Stimulated activated CD8-positive, alpha-beta memory T cell treated with anti-CD3 and anti-CD28 coated beads, Interleukin-15, amount 100 ng/mL, for 48 hours (primary cell): ENCODE results near the gene SSTR5.
"Not testable (repeated sequence)": the region's sequence is repeated elsewhere in the genome, so short reads cannot be mapped to it uniquely, and the experiment has no call there.

Source experiments
- DNase-seq, 2 donors: peaks; one replicate each; pipeline ENCODE4 v3.0.0-alpha.2; 2020; ENCODE audit warnings: low read depth in 2 of 2

Gene SSTR5

GRCh38 chr16:1072526-1073261 lies at the start of gene SSTR5:
SSTR5 (plus strand) TSS chr16:1072747; CDS start chr16:1078869, 6,122 bp downstream.
- no peak for DNase-seq

DNA sequence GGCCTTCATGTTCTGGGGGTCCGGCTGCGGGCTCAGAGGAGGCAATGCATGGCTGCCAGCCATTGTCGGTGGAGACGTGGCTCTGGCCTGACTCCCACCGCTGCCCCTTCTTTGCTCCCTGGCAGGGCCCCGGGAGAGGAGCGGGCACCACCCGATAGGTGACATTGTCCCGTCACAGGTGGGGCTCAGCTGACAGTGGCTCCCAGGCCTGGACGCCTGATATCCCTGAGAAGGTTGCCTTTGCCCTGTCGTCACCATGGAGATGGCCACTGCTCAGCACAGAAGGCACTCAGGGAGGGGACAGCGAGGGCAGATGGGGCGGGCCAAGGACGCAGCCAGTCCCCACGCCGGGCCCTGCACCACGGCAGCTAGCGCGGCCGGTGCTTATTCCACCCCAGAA lies 48.4 kb upstream of the SSTR5 start:
- no peak for DNase-seq

DNA sequence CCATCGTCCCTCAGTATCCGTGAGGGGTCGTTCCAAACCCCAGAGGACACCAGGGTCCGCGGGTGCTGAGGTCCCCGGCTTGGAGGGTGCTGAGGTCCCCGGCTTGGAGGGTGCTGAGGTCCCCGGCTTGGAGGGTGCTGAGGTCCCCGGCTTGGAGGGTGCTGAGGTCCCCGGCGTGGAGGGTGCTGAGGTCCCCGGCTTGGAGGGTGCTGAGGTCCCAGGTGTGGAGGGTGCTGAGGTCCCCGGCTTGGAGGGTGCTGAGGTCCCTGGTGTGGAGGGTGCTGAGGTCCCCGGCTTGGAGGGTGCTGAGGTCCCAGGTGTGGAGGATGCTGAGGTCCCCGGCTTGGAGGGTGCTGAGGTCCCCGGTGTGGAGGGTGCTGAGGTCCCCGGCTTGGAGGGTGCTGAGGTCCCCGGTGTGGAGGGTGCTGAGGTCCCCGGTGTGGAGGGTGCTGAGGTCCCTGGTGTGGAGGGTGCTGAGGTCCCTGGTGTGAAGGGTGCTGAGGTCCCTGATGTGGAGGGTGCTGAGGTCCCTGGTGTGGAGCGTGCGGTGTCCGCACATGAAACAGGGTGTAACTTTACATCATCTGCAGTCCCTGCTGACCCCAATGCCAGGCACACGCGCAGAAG lies 47.3 kb upstream of the SSTR5 start:
- DNase-seq, result not testable (repeated sequence)

- DNase-seq, result no peak
These were observed 46.3 kb upstream of the SSTR5 start for GRCh38 chr16:1026057-1026783.

DNA sequence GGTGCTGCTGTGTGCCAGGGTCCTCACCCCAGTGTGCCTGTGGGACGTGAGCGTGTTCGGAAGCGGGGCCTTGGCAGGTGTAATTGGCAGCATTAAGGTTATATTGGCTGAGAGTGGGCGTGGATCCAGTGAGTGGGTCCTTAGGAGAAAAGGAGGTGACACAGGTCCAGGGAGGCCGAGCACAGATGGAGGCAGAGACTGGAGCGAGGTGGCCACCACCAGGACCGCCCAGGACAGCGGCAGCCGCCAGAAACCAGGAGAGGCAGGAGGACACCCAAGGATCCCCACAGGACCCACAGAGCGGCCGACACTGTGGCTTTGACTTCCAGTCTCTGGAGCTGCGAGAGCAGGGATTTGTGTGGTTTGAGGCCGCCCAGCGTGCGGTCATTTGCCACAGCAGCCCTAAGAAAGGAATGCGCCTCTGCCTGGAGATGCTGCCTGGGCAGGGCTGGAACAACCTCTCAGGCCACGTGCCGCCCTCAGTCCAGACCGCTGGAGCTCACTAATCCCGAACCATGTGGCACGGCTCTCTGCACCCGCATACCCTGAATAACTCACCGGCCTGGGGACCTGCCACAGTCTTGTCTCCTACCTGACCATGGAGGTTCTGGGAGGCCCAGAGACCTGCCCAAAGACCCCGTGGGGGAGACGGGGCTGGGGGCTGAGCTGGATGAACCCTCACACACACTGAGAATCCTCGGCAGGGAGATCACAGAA lies 45.6 kb upstream of the SSTR5 start:
- no peak for DNase-seq

GRCh38 chr16:1027501-1027815 lies 45.1 kb upstream of the SSTR5 start:
- DNase-seq, result no peak

GRCh38 chr16:1028056-1028455 lies 44.5 kb upstream of the SSTR5 start:
- DNase-seq, result no peak

GRCh38 chr16:1028524-1029258 lies 43.9 kb upstream of the SSTR5 start:
- DNase-seq, result no peak

GRCh38 chr16:1029259-1029545 lies 43.3 kb upstream of the SSTR5 start:
- DNase-seq, result no peak

DNA sequence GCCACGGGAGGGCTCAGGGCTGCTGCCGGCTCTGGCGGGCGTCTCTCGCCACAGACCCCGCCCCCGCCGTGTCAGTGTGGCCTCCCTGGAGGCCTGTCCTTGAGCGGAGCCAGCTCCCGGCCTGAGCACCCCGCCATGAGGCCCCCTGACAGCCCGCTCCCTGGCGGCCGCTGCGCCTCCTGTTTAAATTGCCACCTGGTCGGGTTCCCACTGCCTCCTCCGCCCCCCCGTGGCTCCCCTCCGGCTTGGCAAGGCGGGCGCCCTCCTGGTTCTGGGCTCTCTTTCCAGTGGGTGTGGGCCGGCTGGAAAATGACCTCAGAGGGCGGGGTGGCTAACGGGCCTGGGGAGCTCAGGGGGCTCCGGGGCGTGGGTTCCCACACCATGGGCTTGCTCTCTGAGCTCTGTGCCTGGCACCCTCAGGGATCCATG lies 42.1 kb upstream of the SSTR5 start:
- DNase-seq, result no peak

- no peak for DNase-seq
These were observed 40.9 kb upstream of the SSTR5 start for GRCh38 chr16:1031666-1032065.

DNA sequence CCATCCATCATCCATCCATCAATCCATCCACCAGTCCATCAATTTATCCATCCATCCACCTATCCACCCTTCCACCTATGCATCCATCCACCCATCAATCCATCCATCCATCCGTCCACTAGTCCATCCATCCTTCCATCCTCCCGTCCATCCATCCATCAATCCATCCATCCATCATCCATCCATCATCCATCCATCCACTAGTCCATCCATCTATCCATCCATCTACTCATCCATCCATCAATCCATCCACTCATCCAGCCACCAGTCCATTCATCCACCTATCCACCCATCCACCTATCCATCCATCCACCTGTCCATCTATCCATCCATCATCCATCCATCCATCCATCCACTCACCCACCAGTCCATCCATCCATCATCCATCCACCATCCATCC lies 39.9 kb upstream of the SSTR5 start:
- DNase-seq, result no peak

- DNase-seq, result no peak
These were observed 39.3 kb upstream of the SSTR5 start for GRCh38 chr16:1033128-1033679.

DNA sequence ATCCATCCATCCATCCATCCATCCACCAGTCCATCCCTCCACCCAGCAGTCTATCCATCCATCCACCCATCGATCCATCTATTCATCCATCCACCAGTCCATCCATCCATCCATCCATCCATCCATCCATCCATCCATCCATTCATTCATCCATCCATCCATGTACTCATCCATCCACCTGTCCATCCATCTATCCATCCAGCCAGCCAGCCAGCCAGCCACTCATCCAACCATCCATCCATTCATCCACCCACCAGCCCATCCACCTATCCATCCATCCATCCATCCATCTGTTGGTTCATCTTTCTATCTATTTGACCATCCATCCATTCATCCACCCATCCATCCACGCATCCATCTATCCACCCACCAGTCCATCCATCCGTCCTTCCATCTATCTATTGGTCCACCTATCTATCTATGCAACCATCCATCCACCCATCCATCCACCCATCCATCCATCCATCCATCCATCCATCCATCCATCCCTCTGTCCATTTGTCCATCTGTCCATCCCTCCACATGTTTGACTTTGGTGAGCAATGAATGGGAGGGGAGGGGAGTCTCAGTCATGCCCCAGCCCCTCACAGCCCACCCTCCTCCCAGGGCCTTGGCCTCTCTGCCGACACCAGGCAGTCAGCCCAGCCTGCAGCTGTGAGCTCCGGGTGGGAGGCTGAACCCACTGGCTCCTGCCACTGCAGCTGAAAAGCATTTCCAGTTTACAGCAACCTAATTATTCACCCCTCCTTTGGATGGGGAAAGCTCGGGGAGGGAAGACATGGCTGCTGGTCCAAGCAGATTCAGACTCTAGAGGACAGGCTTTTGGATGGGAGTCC lies 38.1 kb upstream of the SSTR5 start:
- DNase-seq, result no peak

DNA sequence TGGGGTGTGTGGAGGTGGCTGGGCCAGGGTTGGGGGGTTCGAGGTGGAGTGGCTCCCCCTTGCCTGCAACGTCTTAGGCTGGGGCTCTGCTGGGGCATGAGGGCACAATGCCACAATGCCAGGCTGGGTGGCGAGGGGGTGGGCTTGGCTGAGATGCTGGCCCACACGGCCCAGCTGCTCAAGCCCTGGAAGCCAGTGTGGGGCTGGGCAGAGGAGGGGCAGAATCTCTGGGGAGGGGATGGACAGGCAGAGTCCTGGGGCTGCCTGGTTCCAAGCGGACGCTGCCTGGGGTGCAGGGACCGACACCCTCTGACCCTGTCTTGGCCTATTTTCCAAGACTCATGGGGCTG lies 37.5 kb upstream of the SSTR5 start:
- DNase-seq, result no peak

DNA sequence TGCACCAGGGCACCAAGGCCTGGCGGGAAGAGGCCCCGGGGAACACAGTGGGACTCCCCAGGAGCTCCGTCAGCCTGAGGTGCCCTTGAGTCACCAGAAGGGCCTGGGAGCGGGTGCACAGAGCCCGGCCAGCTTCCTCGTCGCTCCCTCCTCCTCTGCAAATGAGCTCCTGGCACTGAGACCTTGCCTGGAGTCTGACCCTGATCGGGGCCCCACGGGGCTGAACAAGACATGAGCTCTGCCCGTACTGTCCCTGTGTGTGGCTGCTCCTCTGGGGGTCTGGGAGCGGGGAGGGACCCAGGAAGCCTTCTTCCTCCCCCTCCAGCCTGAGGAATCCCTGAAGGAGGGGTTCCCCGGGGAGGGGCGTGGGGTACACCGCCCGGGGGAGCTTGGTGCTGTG lies 36.4 kb upstream of the SSTR5 start:
- DNase-seq, result no peak

GRCh38 chr16:1036726-1037393 lies 35.7 kb upstream of the SSTR5 start:
- no peak for DNase-seq

DNA sequence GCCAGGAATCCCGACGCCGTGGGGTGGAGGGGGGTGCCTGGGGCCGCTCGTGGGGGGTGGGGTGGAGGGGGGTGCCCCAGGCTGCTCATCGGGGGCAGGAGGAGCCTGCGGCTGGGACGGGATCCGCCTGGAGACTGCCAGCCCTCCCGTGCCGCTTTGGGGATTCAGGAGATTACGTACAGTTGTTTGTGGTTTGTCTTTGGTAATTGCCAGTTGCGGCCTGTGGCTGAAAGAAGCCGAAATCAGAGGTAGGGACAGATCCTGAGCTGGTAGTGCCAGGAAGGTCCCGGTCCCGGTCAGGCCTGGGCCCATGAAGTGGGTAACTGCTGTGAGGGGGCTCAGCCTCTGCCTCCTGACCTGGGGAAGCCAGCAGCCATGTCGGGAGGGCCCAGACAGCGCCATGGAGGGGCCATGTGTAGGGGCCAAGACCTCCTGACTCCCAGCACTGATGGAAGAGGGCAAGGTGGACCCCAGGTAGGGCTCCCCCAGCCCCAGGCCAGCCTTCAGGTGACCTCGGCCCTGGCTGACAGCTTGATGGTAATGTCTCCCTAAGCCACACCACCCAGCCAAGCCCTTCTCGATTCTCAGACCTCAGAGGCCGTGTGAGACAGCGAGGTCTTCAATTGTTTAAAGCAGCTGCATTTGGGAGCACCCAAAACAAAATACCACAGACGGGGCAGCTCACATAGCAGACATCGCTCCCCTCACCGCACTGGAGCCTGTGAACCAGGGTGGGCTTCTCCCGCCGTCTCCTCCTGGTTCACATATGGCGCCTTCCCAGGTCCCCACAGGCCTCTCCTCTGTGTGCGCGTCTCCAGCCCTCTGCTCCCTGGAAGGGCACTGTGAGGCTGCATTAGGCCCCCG lies 34.9 kb upstream of the SSTR5 start:
- no peak for DNase-seq

GRCh38 chr16:1038932-1039331 lies 33.6 kb upstream of the SSTR5 start:
- no peak for DNase-seq
